Psoas muscle (tissue), 8 donors: ENCODE data around the gene GALNT10. TPM values are rescaled to one million over a fixed set of nuclear protein-coding genes. Genes with fewer than 3 reads are reported as not detected.

Source experiments
- ATAC-seq, 4 donors: fragments of 200-7000 bp; cut with Tn5 transposase; one replicate each; pipeline ENCODE4 v1.9.1; 2020; ENCODE audit warnings: moderate library complexity in 3 of 4, mild to moderate bottlenecking in 2 of 4
- DNase-seq, 2 donors: peaks; one replicate each; pipeline ENCODE4 v3.0.0-alpha.2; 2020
- H3K27ac ChIP-seq: fragments of 200-600 bp; one replicate; pipeline ENCODE4 v1.8.0; 2022
- H3K27me3 ChIP-seq, 3 donors: fragments of 200-600 bp in 1 of 3; one replicate each; pipeline versions ENCODE4 v1.6.1 to v1.8.0; 2013 to 2022; ENCODE audit warnings: low read length in 2 of 3, mild to moderate bottlenecking in 2 of 3, moderate library complexity in 1 of 3; ENCODE audit not compliant: insufficient read depth in 3 of 3
- H3K36me3 ChIP-seq, 2 donors: fragments of 200-600 bp in 1 of 2; one replicate each; pipeline versions ENCODE4 v1.6.1 to v1.8.0; 2013 to 2022; ENCODE audit warnings: low read depth in 1 of 2, mild to moderate bottlenecking in 1 of 2, moderate library complexity in 1 of 2; ENCODE audit not compliant: insufficient read depth in 1 of 2
- H3K4me1 ChIP-seq: fragments of 200-600 bp; one replicate; pipeline ENCODE4 v1.8.0; 2022
- H3K4me3 ChIP-seq: fragments of 200-600 bp; one replicate; pipeline ENCODE4 v1.8.0; 2022; ENCODE audit warnings: mild to moderate bottlenecking
- H3K9me3 ChIP-seq: fragments of 200-600 bp; one replicate; pipeline ENCODE4 v1.8.0; 2022
- CTCF ChIP-seq: fragments of 200-600 bp; IDR thresholded peaks from one replicate; pipeline ENCODE4 v1.8.0; 2022; ENCODE audit warnings: antibody characterized with exemption
- whole genome bisulfite sequencing, 3 donors: extraction: QIAGEN DNeasy Blood & Tissue Kit; methylation state at CpG; one replicate each; pipeline versions ENCODE4 v1.1.6 to v1.1.7; 2013; 5-methylcytosine and 5-hydroxymethylcytosine counted together
- intact Hi-C, 2 donors: fragments of 100-400 bp; cut with DNase I; formaldehyde crosslinking; loops; one replicate each; pipeline versions ENCODE4 v1.11.0 to v1.14.2; 2022
- polyA plus RNA-seq, 3 donors: library from polyadenylated mRNA; stranded (reverse); fragments of 200-250 nt; gene quantifications; one replicate each; pipeline ENCODE4 v1.2.3, GENCODE V29; 2013
- total RNA-seq, 4 donors: library from RNA; stranded (reverse); fragmentation: NEBNext Ultra II Directional in 2 of 4; extraction: Animal tissue kit (Norgen Biotek cat#: 25700) in 2 of 4; gene quantifications; one replicate each; pipeline versions ENCODE4 v1.2.1 to v1.2.4, GENCODE V29; 2021 to 2023
- donor health status: healthy with polysubstance abuse.
- donor health status: DM: no; HTN: no; CAD: no; lungs with moderate emphysema.
- donor health status: Bipolar disorder and iron deficiency.
- donor health status: healthy.
- donor health status: DM: yes; HTN: yes; CAD: no.
- donor health status: DM: no; HTN: no; CAD: no.
- donor health status: DM: no; HTN: no; CAD: no.
- donor health status: DM: yes; HTN: yes; CAD: no.

GALNT10 gene
- total and polyA plus RNA-seq, 7 donors: 4.2 to 9.9 (median 6.8) TPM

DNA sequence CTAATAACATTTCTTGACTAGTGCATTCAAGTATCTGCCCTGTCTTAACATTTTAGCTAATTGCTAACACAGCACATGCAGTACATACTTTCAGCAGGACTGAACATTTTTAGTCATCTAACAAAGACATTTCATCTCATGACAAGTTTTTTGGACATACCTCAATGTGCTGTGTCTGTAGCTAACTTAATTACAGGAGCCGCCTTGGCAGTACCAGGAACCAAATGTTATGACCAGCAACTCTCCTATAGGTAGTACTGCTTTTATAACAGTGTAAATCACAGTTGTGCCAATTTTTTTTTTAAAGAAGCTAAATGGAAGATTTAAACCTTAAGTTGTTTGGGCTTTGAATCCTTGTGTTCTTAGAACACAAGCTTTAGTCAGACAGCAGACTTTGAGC, 155.9 kb downstream of the GALNT10 start:
- intact Hi-C loops: no loop called here
- Histone ChIP-seq H3K9me3 (no peaks in the 10 kb centered on the region), H3K27me3 (no peaks in the 10 kb centered on the region), H3K36me3 (no peaks in the 10 kb centered on the region), H3K4me3 (no peak overlapping the region), H3K4me1 (no peaks in the 10 kb centered on the region), H3K27ac (no peak overlapping the region)
- no peak for DNase-seq
- no peak for ATAC-seq
- whole genome bisulfite sequencing, 3 donors: 76 to 92% (median 78%) methylated on average over 1 of the region's 1 CpG
- no peak for TF ChIP-seq CTCF

GRCh38 chr5:154349626-154350264, 159.2 kb downstream of the GALNT10 start:
- Histone ChIP-seq H3K27ac (no peak overlapping the region), H3K27me3 (no peaks in the 10 kb centered on the region), H3K4me1 (no peaks in the 10 kb centered on the region), H3K36me3 (no peaks in the 10 kb centered on the region), H3K4me3 (no peak overlapping the region), H3K9me3 (no peaks in the 10 kb centered on the region)
- TF ChIP-seq CTCF: no peak
- 85 to 88% (median 86%) methylated on average over 5 of the region's 5 CpGs for WGBS, 3 donors
- intact Hi-C loops: no loop called here
- DNase-seq (no peak), ATAC-seq (no peak)

- intact Hi-C loops: no loop called here
These were observed 160.6 kb downstream of the GALNT10 start for GRCh38 chr5:154351141-154351540.

GRCh38 chr5:154351566-154351965, 161.0 kb downstream of the GALNT10 start:
- Histone ChIP-seq H3K4me1 (no peaks in the 10 kb centered on the region), H3K27ac (no peak overlapping the region), H3K27me3 (no peaks in the 10 kb centered on the region), H3K4me3 (no peak overlapping the region), H3K36me3 (no peaks in the 10 kb centered on the region), H3K9me3 (no peaks in the 10 kb centered on the region)
- ATAC-seq (no peak), DNase-seq (no peak)
- intact Hi-C loops: no loop called here
- 93 to 97% (median 96%) methylated on average over 3 of the region's 3 CpGs for WGBS, 3 donors
- no peak for TF ChIP-seq CTCF

More at GRCh38 chr5:154351141-154351540, 160.6 kb downstream of the GALNT10 start:
- Histone ChIP-seq H3K9me3 (no peaks in the 10 kb centered on the region), H3K27ac (no peak overlapping the region), H3K36me3 (no peaks in the 10 kb centered on the region), H3K27me3 (no peaks in the 10 kb centered on the region), H3K4me1 (no peaks in the 10 kb centered on the region), H3K4me3 (no peak overlapping the region)
- TF ChIP-seq CTCF: no peak
- ATAC-seq (no peak), DNase-seq (no peak)

GRCh38 chr5:154352960-154353548, 162.5 kb downstream of the GALNT10 start:
- H3K36me3 ChIP-seq: no peaks in the 10 kb centered on the region
- no peak overlapping the region for H3K27ac ChIP-seq
- 92 to 95% (median 94%) methylated on average over 11 of the region's 11 CpGs for WGBS, 3 donors
- no peak for TF ChIP-seq CTCF
- no peaks in the 10 kb centered on the region for H3K4me1 ChIP-seq
- no peak for ATAC-seq
- intact Hi-C loops: no loop called here
- no peaks in the 10 kb centered on the region for H3K27me3 ChIP-seq
- no peaks in the 10 kb centered on the region for H3K9me3 ChIP-seq
- no peak for DNase-seq
- H3K4me3 ChIP-seq: no peak overlapping the region
